Caco-2 (cell line): ENCODE measurements around the gene E2F1. TPM values are rescaled to one million over a fixed set of nuclear protein-coding genes. Genes with fewer than 3 reads are reported as not detected.

Experiments used
- BruUV-seq: library from RNA; stranded (reverse); fragments of 400-500 nt; replicated peaks from 2 replicates; lab custom pipeline; 2021; lab: Mats Ljungman, UMichigan
- CTCF ChIA-PET: fragments of 300-600 bp; sonication (Branson Sonifier 250); formaldehyde crosslinking; loops from one replicate; lab custom pipeline; 2022; ENCODE audit warnings: antibody characterized with exemption; lab: Charles Lee
- POLR2A ChIA-PET: fragments of 300-600 bp; sonication (Branson Sonifier 250); formaldehyde crosslinking; loops from one replicate; lab custom pipeline; 2022; ENCODE audit warnings: antibody characterized with exemption; lab: Charles Lee
- DNase-seq, 2 experiments: peaks; one replicate each; pipeline versions ENCODE4 v3.0.0 to v3.0.0-alpha.2; 2020 to 2022
- H3K27me3 ChIP-seq: replicated peaks from 2 replicates; pipeline ENCODE4 v1.6.0; 2011; ENCODE audit warnings: low read length; ENCODE audit not compliant: control insufficient read depth, insufficient read depth
- H3K36me3 ChIP-seq: 2 replicates; pipeline ENCODE4 v1.5.1; 2011; ENCODE audit warnings: low read length; ENCODE audit not compliant: control insufficient read depth, insufficient read depth
- H3K4me1 ChIP-seq: fragments of 250-450 bp; sonication (Bioruptor Pico); 2 replicates; pipeline ENCODE4 v1.5.1; 2020; ENCODE audit warnings: mild to moderate bottlenecking
- H3K4me3 ChIP-seq: 2 replicates; pipeline ENCODE4 v1.5.1; 2011; ENCODE audit warnings: low read depth, mild to moderate bottlenecking, control low read depth, low read length
- H3K9me3 ChIP-seq: fragments of 250-450 bp; sonication (Bioruptor Pico); 2 replicates; pipeline ENCODE4 v1.5.1; 2020; ENCODE audit warnings: mild to moderate bottlenecking, moderate library complexity
- H3K27ac Mint-ChIP-seq: one replicate; pipeline ENCODE4 v1.8.0; 2022; ENCODE audit warnings: mixed read lengths; ENCODE audit not compliant: unreplicated experiment
- H3K27me3 Mint-ChIP-seq: one replicate; pipeline ENCODE4 v1.8.0; 2022; ENCODE audit warnings: mixed read lengths; ENCODE audit not compliant: insufficient read depth, unreplicated experiment
- H3K36me3 Mint-ChIP-seq: one replicate; pipeline ENCODE4 v1.8.0; 2022; ENCODE audit warnings: mild to moderate bottlenecking, mixed read lengths; ENCODE audit not compliant: insufficient read depth, unreplicated experiment
- H3K4me1 Mint-ChIP-seq: one replicate; pipeline ENCODE4 v1.8.0; 2022; ENCODE audit warnings: low read depth, mixed read lengths; ENCODE audit not compliant: unreplicated experiment
- H3K4me3 Mint-ChIP-seq: one replicate; pipeline ENCODE4 v1.8.0; 2022; ENCODE audit warnings: mild to moderate bottlenecking, moderate library complexity, mixed read lengths; ENCODE audit not compliant: unreplicated experiment
- H3K9me3 Mint-ChIP-seq: one replicate; pipeline ENCODE4 v1.8.0; 2022; ENCODE audit warnings: mixed read lengths; ENCODE audit not compliant: unreplicated experiment
- CTCF ChIP-seq, 2 experiments: fragments of 200-600 bp in 1 of 2; IDR thresholded peaks; 1 replicate in 1 of 2; 2 replicates in 1 of 2; pipeline versions ENCODE4 v1.5.1 to v1.8.0; 2011 to 2022; ENCODE audit warnings: antibody characterized with exemption in 1 of 2, control low read depth in 1 of 2, inconsistent platforms in 1 of 2, low read depth in 1 of 2, low read length in 1 of 2, mild to moderate bottlenecking in 1 of 2, moderate library complexity in 1 of 2; ENCODE audit not compliant: insufficient read depth in 1 of 2, severe bottlenecking in 1 of 2, unreplicated experiment in 1 of 2
- intact Hi-C: fragments of 100-400 bp; cut with micrococcal nuclease; formaldehyde crosslinking; loops from one replicate; pipeline ENCODE4 v1.10.0; 2022; ENCODE audit not compliant: unreplicated experiment
- total RNA-seq: library from RNA; stranded (reverse); gene quantifications from 2 replicates; pipeline ENCODE4 v1.2.3, GENCODE V29; 2022

Gene E2F1
- total RNA-seq, 1 experiment from 2014 or later: 74.7 TPM

- ChIA-PET POLR2A (no interaction called here), CTCF (interaction anchor here (1.0 to 3.2 kb wide), 2 partner anchors 20 to 41 kb away, joined by 6 to 21 read pairs; partner anchors contain the start of gene ACTL10)
- Mint-ChIP-seq H3K4me1 (peaks cover 56% of the 10 kb centered on the region), H3K4me3 (peak overlapping the region; percentile 68), H3K9me3 (no peaks in the 10 kb centered on the region), H3K27me3 (no peaks in the 10 kb centered on the region), H3K36me3 (peaks cover 27% of the 10 kb centered on the region), H3K27ac (peak overlapping the region; percentile 55)
- no peak for TF ChIP-seq CTCF (IDR thresholded peaks at IDR 0.05; ENCODE audit: insufficient read depth in 1 of 2, low read depth in 1 of 2, low read length in 1 of 2, severe bottlenecking in 1 of 2, unreplicated experiment in 1 of 2)
- no peaks in the 10 kb centered on the region for H3K36me3 ChIP-seq
- peaks cover 46% of the 10 kb centered on the region for H3K4me1 ChIP-seq
- DNase-seq: no peak
- H3K4me3 ChIP-seq: peak overlapping the region; percentile 19; the same call in 1 of the 2 replicates
- intact Hi-C loops: loop anchor here (1.0 to 5.0 kb wide), 6 partner anchors 13 to 305 kb away; partner anchors contain the start of genes ACTL10, CHMP4B, NECAB3 and PXMP4
- BruUV-seq: TSS peak; percentile 86
- H3K9me3 ChIP-seq: no peaks in the 10 kb centered on the region
- H3K27me3 ChIP-seq: no peaks in the 10 kb centered on the region
These were observed 790 bp upstream of the E2F1 start for GRCh38 chr20:33686984-33687366.

- intact Hi-C loops: loop anchor here (1.0 to 5.0 kb wide), 6 partner anchors 11 to 307 kb away; partner anchors contain the start of genes ACTL10, CHMP4B, NECAB3 and PXMP4
- peak overlapping the region; percentile 78 for H3K27ac Mint-ChIP-seq
- Histone ChIP-seq H3K27me3 (no peaks in the 10 kb centered on the region), H3K4me3 (peak overlapping the region; percentile 80), H3K4me1 (peaks cover 46% of the 10 kb centered on the region), H3K36me3 (no peaks in the 10 kb centered on the region), H3K9me3 (no peaks in the 10 kb centered on the region)
- H3K36me3 Mint-ChIP-seq: peaks cover 40% of the 10 kb centered on the region
- no peaks in the 10 kb centered on the region for H3K27me3 Mint-ChIP-seq
- TF ChIP-seq CTCF (IDR thresholded peaks at IDR 0.05; ENCODE audit: insufficient read depth in 1 of 2, low read depth in 1 of 2, low read length in 1 of 2, severe bottlenecking in 1 of 2, unreplicated experiment in 1 of 2): peak in 1 of 2 experiments; percentile 31
- peak; percentile 82 to 84 for DNase-seq
- H3K4me3 Mint-ChIP-seq: peak overlapping the region; percentile 68
- BruUV-seq: no TSS peak
- H3K9me3 Mint-ChIP-seq: no peaks in the 10 kb centered on the region
- ChIA-PET CTCF (interaction anchor here (0.6 to 6.0 kb wide), 4 partner anchors 18 to 211 kb away, joined by 4 to 29 read pairs (median 5); partner anchors contain the start of gene ACTL10), POLR2A (interaction anchor here (0.8 to 1.8 kb wide), 4 partner anchors 11 to 308 kb away, joined by 3 to 9 read pairs (median 6); partner anchors contain the start of genes ACTL10, PXMP4 and RALY)
- peaks cover 59% of the 10 kb centered on the region for H3K4me1 Mint-ChIP-seq
These were observed 671 bp downstream of the E2F1 start for GRCh38 chr20:33685328-33686099.
